ENCODE results near the gene SH2B3. TPM values are rescaled to one million over a fixed set of nuclear protein-coding genes. Genes with fewer than 3 reads are reported as not detected.
"Not testable (repeated sequence)": the region's sequence is repeated elsewhere in the genome, so short reads cannot be mapped to it uniquely, and the experiment has no call there.

Gene SH2B3
- total RNA-seq, 4 donors from 2014 or later, result 24.9 to 49.4 (median 41.8) TPM

DNA sequence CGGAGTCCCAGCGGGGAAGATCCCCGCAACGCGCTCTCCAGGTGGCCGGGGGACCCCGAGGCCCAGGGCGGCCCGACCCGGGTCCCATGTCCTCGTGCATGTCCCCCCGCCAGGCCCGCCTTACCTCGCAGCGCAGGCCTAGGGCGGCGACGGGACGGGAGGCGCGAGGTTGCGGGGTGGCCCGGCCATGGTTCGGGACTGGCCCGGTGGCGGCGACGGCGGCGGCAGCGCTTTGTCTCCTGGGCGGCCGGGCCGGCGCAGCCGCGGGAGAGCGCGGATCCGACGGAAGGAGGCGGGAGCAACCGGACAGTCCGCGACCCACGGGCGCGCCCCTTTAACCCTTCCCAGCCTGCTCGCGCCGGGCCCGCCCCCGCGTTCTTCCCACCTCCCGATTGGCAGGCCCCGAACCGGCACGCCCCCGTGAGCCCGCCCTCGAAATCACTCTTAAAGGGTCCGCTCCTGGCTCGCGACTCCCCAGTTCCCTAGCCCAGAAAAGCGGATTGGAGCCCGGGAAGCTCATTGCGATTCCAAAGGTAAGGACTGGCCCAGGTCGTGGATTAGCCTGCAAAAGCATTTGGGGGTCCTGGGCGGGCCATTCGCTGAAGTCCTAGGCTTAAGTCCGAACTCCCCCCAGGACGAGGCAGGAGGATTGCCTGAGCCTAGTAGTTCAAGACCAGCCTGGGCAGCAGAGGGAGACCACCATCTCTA lies 36.8 kb upstream of the SH2B3 start, which contains the start of gene PHETA1:
TSS of gene PHETA1 (minus strand) at position 308 of the 708 bp plus-strand sequence. CDS start 5,668 bp downstream, outside the sequence.
- no peak for TF ChIP-seq EP300 (IDR thresholded peaks at IDR 0.05)
- peak; percentile 62 to 77 for TF ChIP-seq POLR2AphosphoS5 (IDR thresholded peaks at IDR 0.05)
- TF ChIP-seq, protein P1, sequence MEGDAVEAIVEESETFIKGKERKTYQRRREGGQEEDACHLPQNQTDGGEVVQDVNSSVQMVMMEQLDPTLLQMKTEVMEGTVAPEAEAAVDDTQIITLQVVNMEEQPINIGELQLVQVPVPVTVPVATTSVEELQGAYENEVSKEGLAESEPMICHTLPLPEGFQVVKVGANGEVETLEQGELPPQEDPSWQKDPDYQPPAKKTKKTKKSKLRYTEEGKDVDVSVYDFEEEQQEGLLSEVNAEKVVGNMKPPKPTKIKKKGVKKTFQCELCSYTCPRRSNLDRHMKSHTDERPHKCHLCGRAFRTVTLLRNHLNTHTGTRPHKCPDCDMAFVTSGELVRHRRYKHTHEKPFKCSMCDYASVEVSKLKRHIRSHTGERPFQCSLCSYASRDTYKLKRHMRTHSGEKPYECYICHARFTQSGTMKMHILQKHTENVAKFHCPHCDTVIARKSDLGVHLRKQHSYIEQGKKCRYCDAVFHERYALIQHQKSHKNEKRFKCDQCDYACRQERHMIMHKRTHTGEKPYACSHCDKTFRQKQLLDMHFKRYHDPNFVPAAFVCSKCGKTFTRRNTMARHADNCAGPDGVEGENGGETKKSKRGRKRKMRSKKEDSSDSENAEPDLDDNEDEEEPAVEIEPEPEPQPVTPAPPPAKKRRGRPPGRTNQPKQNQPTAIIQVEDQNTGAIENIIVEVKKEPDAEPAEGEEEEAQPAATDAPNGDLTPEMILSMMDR (IDR thresholded peaks at IDR 0.05), result peak in 1 of 3 experiments; percentile 25
- TF ChIP-seq POLR2A (IDR thresholded peaks at IDR 0.05; ENCODE audit: low read depth), result no peak
- peak; percentile 96 for DNase-seq (ENCODE audit: extremely low spot score)
- H3K36me3 ChIP-seq, result peaks cover 0 to 22% (median 13%) of the 10 kb centered on the region in 4 donors
- intact Hi-C loops (cut with DNase I), result no loop called here
- 0% methylated on average over 16 of the region's 72 CpGs for WGBS
- peaks cover 25 to 34% (median 28%) of the 10 kb centered on the region in 4 donors for H3K4me1 ChIP-seq
- H3K4me3 ChIP-seq, result peak within 1 kb of the TSS; percentile 84 to 93 (median 88)
- H3K27ac ChIP-seq (replicated peaks in 1 of 4), result peak within 1 kb of the TSS; percentile 66 to 73 (median 73)
- H3K27me3 ChIP-seq, result no peaks in the 10 kb centered on the region
- no peaks in the 10 kb centered on the region for H3K9me3 ChIP-seq

DNA sequence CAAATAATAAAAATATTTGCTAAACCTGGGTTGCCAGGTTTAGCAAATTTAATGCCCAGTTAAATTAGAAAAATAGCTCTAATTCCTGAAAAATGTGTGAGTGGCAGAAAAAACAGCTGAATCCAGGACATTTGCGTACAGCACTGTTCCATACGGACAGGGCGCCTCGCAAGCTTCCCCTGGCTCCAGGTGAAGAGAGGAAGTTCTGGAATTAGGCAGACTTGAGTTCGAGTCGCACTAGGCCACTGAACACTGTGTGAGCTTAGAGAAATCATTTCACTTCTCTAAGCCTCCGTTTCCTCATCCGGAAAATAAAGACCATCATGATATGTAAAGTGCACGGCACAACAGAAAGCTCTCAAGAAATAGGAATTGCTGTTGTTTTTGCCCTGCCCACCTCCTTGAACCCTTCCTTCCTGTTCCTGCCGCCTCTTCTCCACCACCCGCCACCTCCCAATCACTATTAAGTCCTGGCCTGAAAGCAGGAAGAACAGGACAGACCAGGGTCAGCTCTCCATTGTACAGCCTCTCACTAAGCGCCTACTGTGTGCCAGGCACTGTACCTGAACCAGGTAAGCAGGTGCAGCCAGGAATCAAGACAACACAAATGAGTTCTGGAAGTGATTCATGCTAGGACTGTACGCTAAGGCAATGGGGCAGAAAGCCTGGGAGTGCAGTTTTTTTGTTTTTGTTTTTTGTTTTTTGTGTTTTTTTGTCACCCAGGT lies 36.1 kb upstream of the SH2B3 start:
- whole genome bisulfite sequencing, result 54% methylated on average over 13 of the region's 13 CpGs
- no peak for DNase-seq (ENCODE audit: extremely low spot score)
- no peaks in the 10 kb centered on the region for H3K9me3 ChIP-seq
- H3K27ac ChIP-seq (replicated peaks in 1 of 4), result peak overlapping the region; percentile 66 to 73 (median 73)
- intact Hi-C loops (cut with DNase I), result no loop called here
- H3K4me3 ChIP-seq, result peak overlapping the region; percentile 84 to 93 (median 88)
- TF ChIP-seq POLR2AphosphoS5 (IDR thresholded peaks at IDR 0.05) (no peak), EP300 (IDR thresholded peaks at IDR 0.05) (no peak), POLR2A (IDR thresholded peaks at IDR 0.05; ENCODE audit: low read depth) (no peak)
- TF ChIP-seq, protein P1 (IDR thresholded peaks at IDR 0.05), result no peak
- no peaks in the 10 kb centered on the region for H3K27me3 ChIP-seq
- H3K36me3 ChIP-seq, result peaks cover 0 to 15% (median 9%) of the 10 kb centered on the region in 4 donors
- peaks cover 24 to 34% (median 28%) of the 10 kb centered on the region in 4 donors for H3K4me1 ChIP-seq

DNA sequence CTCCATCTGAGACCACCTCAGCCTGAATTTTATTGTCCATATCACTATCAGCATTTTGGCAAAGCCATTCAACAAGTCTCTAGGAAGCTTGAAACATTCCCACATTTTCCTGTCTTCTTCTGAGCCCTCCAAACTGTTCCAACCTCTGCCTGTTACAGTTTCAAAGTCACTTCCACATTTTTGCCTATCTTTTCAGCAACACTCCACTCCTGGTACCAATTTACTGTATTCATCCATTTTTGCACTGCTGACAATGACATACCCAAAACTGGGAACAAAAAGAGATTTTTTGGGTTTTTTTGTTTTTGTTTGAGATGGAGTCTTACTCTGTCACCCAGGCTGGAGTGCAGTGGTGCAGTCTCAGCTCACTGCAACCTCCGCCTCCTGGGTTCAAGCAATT lies 32.5 kb upstream of the SH2B3 start:
- 100% methylated on average over 1 of the region's 1 CpG for WGBS
- intact Hi-C loops (cut with DNase I); H3K4me3 ChIP-seq; H3K36me3 ChIP-seq; H3K27ac ChIP-seq (replicated peaks in 1 of 4); DNase-seq (ENCODE audit: extremely low spot score); H3K27me3 ChIP-seq; H3K9me3 ChIP-seq: not testable (repeated sequence)
- peaks cover 11 to 15% (median 14%) of the 10 kb centered on the region in 4 donors for H3K4me1 ChIP-seq

DNA sequence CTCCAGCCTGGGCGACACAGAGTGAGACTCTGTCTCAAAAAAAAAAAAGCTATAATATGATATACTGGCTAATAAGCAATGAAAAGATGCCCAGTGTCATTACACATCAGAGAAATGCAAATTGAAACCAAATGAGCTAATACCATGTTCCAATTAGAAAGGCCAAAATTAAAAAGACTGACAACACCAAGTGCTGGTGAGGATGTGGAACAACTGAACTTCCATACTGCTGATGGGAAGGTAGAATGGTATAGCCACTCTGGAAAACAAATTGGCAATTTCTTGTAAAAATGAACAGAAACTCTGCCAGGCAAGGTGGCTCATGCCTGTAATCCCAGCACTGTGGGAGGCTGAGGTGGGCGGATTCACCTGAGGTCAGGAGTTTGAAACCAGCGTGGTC lies 28.3 kb upstream of the SH2B3 start:
- WGBS, result 95% methylated on average over 3 of the region's 3 CpGs
- intact Hi-C loops (cut with DNase I), result no loop called here
- H3K27me3 ChIP-seq, result no peaks in the 10 kb centered on the region
- no peak for DNase-seq (ENCODE audit: extremely low spot score)
- H3K4me1 ChIP-seq, result no peaks in the 10 kb centered on the region
- peaks cover 0 to 3% (median 0%) of the 10 kb centered on the region in 4 donors for H3K9me3 ChIP-seq
- TF ChIP-seq POLR2AphosphoS5 (IDR thresholded peaks at IDR 0.05), result no peak
- TF ChIP-seq EP300 (IDR thresholded peaks at IDR 0.05), result no peak
- no peak for TF ChIP-seq POLR2A (IDR thresholded peaks at IDR 0.05; ENCODE audit: low read depth)
- TF ChIP-seq, protein P1 (IDR thresholded peaks at IDR 0.05), result no peak
- no peak overlapping the region for H3K4me3 ChIP-seq
- no peak overlapping the region for H3K27ac ChIP-seq (replicated peaks in 1 of 4)
- no peaks in the 10 kb centered on the region for H3K36me3 ChIP-seq

DNA sequence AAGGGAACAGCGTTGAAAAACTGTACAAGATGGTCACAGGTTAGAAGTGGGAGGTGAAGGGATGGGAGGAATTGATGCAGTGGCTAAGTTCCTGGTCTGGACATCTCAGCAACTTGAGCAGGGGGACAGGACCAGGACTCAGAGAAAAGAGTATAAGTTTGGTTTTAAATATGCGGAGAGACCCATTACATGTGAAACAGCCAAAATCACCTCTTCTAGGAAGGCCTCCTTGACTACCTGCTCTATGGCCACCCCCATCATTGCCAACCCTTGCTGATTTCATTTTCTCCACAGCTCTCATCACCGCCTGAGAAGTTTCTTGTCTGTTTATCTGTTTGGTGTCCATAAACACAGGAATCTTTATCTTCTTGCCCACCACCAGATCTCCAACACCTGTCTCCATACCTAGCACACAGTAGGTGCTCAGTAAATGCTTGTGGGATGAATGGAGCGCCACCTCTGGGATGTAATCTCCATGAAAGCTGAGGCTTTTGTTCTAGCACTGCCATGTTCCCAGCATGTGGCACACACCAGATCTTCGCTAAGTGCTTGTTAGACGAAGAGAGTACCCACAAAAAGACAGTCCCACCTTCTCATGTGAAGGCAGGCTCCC lies 25.7 kb upstream of the SH2B3 start:
- TF ChIP-seq POLR2AphosphoS5 (IDR thresholded peaks at IDR 0.05) (no peak), EP300 (IDR thresholded peaks at IDR 0.05) (no peak), POLR2A (IDR thresholded peaks at IDR 0.05; ENCODE audit: low read depth) (no peak)
- TF ChIP-seq, protein P1 (IDR thresholded peaks at IDR 0.05), result no peak
- WGBS, result 90% methylated on average over 6 of the region's 6 CpGs
- no peak for DNase-seq (ENCODE audit: extremely low spot score)

More for the DNA sequence above, 25.7 kb upstream of the SH2B3 start:
- Histone ChIP-seq H3K36me3 (no peaks in the 10 kb centered on the region), H3K9me3 (peaks cover 0 to 3% (median 0%) of the 10 kb centered on the region in 4 donors), H3K4me3 (no peak overlapping the region), H3K27ac (replicated peaks in 1 of 4) (no peak overlapping the region), H3K27me3 (no peaks in the 10 kb centered on the region), H3K4me1 (no peaks in the 10 kb centered on the region)
- intact Hi-C loops (cut with DNase I), result no loop called here

All from esophagus muscularis mucosa (tissue), 4 donors.